Panc1 (cell line): ENCODE data around the gene EIPR1.

Experiments
- POLR2AphosphoS5 ChIP-seq: IDR thresholded peaks from 2 replicates; pipeline ENCODE4 v1.6.1; 2012; ENCODE audit warnings: mild to moderate bottlenecking, low read depth, low read length, moderate library complexity
- SIN3A ChIP-seq: IDR thresholded peaks from 2 replicates; pipeline ENCODE4 v1.6.1; 2012; ENCODE audit warnings: low read depth, mild to moderate bottlenecking, low read length, moderate library complexity, borderline replicate concordance; ENCODE audit not compliant: insufficient read depth
- TCF7L2 ChIP-seq: IDR thresholded peaks from 2 replicates; pipeline ENCODE4 v1.6.1; 2011; ENCODE audit warnings: mild to moderate bottlenecking, low read depth, low read length, inconsistent platforms
- TF ChIP-seq, protein P1 (sequence below): fragments of 450-650 bp; IDR thresholded peaks from 2 replicates; pipeline ENCODE4 v1.5.1; 2017; ENCODE audit warnings: mild to moderate bottlenecking
- TF ChIP-seq, protein P2 (sequence below), 2 experiments: IDR thresholded peaks; 2 replicates each; pipeline ENCODE4 v1.6.1; 2011 to 2012; ENCODE audit warnings: low read depth in 2 of 2, control low read depth in 1 of 2, low read length in 1 of 2, mild to moderate bottlenecking in 1 of 2, moderate library complexity in 1 of 2; ENCODE audit not compliant: insufficient read depth in 1 of 2

DNA sequence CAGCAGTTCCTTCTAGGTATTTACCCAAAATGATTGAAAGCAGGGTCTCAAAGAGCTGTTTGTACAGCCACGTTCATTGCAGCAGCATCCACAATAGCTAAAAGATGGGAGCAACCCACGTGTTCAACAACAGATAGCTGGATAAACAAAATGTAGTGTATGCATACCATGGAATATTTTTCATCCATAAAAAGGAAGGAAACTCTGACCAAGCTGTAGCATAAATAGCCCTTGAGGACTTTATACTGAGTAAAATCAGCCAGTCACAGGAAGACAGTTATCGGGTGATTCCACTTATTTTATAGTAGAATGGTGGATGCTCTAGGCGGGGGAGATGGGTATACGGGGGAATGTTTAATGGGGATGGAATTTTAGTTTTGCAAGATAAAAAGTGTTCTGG, 9.4 kb upstream of the EIPR1 start:
- TF ChIP-seq, protein P1, sequence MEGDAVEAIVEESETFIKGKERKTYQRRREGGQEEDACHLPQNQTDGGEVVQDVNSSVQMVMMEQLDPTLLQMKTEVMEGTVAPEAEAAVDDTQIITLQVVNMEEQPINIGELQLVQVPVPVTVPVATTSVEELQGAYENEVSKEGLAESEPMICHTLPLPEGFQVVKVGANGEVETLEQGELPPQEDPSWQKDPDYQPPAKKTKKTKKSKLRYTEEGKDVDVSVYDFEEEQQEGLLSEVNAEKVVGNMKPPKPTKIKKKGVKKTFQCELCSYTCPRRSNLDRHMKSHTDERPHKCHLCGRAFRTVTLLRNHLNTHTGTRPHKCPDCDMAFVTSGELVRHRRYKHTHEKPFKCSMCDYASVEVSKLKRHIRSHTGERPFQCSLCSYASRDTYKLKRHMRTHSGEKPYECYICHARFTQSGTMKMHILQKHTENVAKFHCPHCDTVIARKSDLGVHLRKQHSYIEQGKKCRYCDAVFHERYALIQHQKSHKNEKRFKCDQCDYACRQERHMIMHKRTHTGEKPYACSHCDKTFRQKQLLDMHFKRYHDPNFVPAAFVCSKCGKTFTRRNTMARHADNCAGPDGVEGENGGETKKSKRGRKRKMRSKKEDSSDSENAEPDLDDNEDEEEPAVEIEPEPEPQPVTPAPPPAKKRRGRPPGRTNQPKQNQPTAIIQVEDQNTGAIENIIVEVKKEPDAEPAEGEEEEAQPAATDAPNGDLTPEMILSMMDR, result no peak
- TF ChIP-seq POLR2AphosphoS5 (no peak), SIN3A (no peak), TCF7L2 (no peak)
- TF ChIP-seq, protein P2, sequence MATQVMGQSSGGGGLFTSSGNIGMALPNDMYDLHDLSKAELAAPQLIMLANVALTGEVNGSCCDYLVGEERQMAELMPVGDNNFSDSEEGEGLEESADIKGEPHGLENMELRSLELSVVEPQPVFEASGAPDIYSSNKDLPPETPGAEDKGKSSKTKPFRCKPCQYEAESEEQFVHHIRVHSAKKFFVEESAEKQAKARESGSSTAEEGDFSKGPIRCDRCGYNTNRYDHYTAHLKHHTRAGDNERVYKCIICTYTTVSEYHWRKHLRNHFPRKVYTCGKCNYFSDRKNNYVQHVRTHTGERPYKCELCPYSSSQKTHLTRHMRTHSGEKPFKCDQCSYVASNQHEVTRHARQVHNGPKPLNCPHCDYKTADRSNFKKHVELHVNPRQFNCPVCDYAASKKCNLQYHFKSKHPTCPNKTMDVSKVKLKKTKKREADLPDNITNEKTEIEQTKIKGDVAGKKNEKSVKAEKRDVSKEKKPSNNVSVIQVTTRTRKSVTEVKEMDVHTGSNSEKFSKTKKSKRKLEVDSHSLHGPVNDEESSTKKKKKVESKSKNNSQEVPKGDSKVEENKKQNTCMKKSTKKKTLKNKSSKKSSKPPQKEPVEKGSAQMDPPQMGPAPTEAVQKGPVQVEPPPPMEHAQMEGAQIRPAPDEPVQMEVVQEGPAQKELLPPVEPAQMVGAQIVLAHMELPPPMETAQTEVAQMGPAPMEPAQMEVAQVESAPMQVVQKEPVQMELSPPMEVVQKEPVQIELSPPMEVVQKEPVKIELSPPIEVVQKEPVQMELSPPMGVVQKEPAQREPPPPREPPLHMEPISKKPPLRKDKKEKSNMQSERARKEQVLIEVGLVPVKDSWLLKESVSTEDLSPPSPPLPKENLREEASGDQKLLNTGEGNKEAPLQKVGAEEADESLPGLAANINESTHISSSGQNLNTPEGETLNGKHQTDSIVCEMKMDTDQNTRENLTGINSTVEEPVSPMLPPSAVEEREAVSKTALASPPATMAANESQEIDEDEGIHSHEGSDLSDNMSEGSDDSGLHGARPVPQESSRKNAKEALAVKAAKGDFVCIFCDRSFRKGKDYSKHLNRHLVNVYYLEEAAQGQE (IDR thresholded peaks at IDR 0.05; ENCODE audit: insufficient read depth in 1 of 2, low read depth in 2 of 2, low read length in 1 of 2), result no peak
